GM12878 (cell line): ENCODE data around the gene CDSN. TPM values are rescaled to one million over a fixed set of nuclear protein-coding genes. Genes with fewer than 3 reads are reported as not detected.

Experiments
- CHD1 ChIP-seq: IDR thresholded peaks from 2 replicates; pipeline ENCODE4 v1.6.1; 2012; ENCODE audit warnings: low read depth, low read length, improper control_type of control experiment
- FOXM1 ChIP-seq: IDR thresholded peaks from 2 replicates; pipeline ENCODE4 v1.6.1; 2012; ENCODE audit warnings: low read depth, mild to moderate bottlenecking, inconsistent platforms, low read length, moderate library complexity
- JUNB ChIP-seq: IDR thresholded peaks from 2 replicates; pipeline ENCODE4 v1.6.1; 2016; ENCODE audit warnings: antibody characterized with exemption, mild to moderate bottlenecking
- SMARCA5 ChIP-seq: fragments of 450-650 bp; IDR thresholded peaks from 2 replicates; pipeline ENCODE4 v1.6.1; 2017; ENCODE audit warnings: mild to moderate bottlenecking
- SREBF1 ChIP-seq: IDR thresholded peaks from 2 replicates; pipeline ENCODE4 v1.6.1; 2012; ENCODE audit warnings: mild to moderate bottlenecking, low read length
- polyA plus RNA-seq, 11 experiments: library from polyadenylated mRNA; depleted of rRNA in 4 of 11; unstranded in 6 of 11; stranded (reverse) in 5 of 11; fragments of >200 nt; fragmentation: Nextera tagmentation in 4 of 11; fragmentation: Illumina TruSeq in 1 of 11; extraction: Ambion mirVana in 4 of 11; extraction: Trizol in 1 of 11; gene quantifications; 1 replicate in 1 of 11; 2 replicates in 10 of 11; pipeline versions ENCODE4 v1.2.1 to v1.2.3, GENCODE V29; 2011 to 2016; ENCODE audit warnings: inconsistent platforms in 2 of 11, missing spikeins in 2 of 11, low read depth in 1 of 11
- total RNA-seq, 4 experiments: library from RNA; depleted of rRNA in 3 of 4; stranded (reverse); fragments of >200 nt in 3 of 4; fragmentation: Illumina TruSeq in 1 of 4; extraction: Trizol in 1 of 4; gene quantifications; 2 replicates each; pipeline versions ENCODE4 v1.2.1 to v1.2.3, GENCODE V29; 2013 to 2021
- TF ChIP-seq, protein P1 (sequence below), 3 experiments: IDR thresholded peaks in 2 of 3; conservative IDR thresholded peaks in 1 of 3; 2 replicates each; pipeline ENCODE4 v1.5.1; 2011; ENCODE audit warnings: low read depth in 3 of 3, low read length in 3 of 3, mild to moderate bottlenecking in 3 of 3, control low read depth in 2 of 3, moderate library complexity in 2 of 3, inconsistent platforms in 1 of 3, mixed read lengths in 1 of 3; ENCODE audit not compliant: control insufficient read depth in 2 of 3, insufficient read depth in 1 of 3; ENCODE audit errors: extremely low read depth in 1 of 3
- TF ChIP-seq, protein P2 (sequence below): fragments of 450-650 bp; IDR thresholded peaks from 2 replicates; pipeline ENCODE4 v1.6.1; 2016; ENCODE audit warnings: mild to moderate bottlenecking
- TF ChIP-seq, protein P3 (sequence below): IDR thresholded peaks from 2 replicates; pipeline ENCODE4 v1.6.1; 2012; ENCODE audit warnings: improper control_type of control experiment, low read depth, low read length; ENCODE audit not compliant: insufficient replicate concordance
- TF ChIP-seq, protein P4 (sequence below): fragments of 450-650 bp; IDR thresholded peaks from 2 replicates; pipeline ENCODE4 v1.6.1; 2014; ENCODE audit warnings: mild to moderate bottlenecking

CDSN gene
- total and polyA plus RNA-seq, 10 of the 15 experiments (the other 5 are each of a cell fraction or from before 2014, with no cell fraction given): 0.01 TPM; not detected in 9

DNA sequence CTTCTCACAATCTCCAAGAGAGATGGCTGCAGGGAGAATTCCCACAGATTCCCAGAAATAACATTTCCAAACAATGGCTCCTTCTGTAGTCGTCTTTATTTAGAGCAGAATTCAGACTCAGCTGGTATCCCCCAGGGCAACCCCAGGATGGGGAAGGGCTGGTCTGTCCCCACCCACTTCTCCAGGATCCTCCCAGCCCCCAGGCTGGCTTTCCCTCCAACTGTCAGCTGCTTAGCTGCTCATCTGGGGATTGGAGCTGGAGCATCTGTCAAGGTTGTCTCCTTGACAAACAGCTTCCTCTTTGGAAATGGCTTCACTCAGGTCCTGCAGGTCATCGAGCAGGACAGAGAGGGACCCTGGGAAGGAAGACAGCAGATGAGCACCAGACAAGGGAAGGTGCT lies 22.1 kb upstream of the CDSN start (continued):
- TF ChIP-seq, protein P1, sequence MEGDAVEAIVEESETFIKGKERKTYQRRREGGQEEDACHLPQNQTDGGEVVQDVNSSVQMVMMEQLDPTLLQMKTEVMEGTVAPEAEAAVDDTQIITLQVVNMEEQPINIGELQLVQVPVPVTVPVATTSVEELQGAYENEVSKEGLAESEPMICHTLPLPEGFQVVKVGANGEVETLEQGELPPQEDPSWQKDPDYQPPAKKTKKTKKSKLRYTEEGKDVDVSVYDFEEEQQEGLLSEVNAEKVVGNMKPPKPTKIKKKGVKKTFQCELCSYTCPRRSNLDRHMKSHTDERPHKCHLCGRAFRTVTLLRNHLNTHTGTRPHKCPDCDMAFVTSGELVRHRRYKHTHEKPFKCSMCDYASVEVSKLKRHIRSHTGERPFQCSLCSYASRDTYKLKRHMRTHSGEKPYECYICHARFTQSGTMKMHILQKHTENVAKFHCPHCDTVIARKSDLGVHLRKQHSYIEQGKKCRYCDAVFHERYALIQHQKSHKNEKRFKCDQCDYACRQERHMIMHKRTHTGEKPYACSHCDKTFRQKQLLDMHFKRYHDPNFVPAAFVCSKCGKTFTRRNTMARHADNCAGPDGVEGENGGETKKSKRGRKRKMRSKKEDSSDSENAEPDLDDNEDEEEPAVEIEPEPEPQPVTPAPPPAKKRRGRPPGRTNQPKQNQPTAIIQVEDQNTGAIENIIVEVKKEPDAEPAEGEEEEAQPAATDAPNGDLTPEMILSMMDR (IDR thresholded peaks at IDR 0.05 in 2 of 3, conservative IDR thresholded peaks at IDR 0.05 in 1 of 3; ENCODE audit: control insufficient read depth in 2 of 3, extremely low read depth in 1 of 3, insufficient read depth in 1 of 3, low read depth in 3 of 3, low read length in 3 of 3): no peak
- TF ChIP-seq SMARCA5 (no peak), CHD1 (no peak), FOXM1 (no peak), JUNB (no peak), SREBF1 (no peak)
- TF ChIP-seq, protein P2, sequence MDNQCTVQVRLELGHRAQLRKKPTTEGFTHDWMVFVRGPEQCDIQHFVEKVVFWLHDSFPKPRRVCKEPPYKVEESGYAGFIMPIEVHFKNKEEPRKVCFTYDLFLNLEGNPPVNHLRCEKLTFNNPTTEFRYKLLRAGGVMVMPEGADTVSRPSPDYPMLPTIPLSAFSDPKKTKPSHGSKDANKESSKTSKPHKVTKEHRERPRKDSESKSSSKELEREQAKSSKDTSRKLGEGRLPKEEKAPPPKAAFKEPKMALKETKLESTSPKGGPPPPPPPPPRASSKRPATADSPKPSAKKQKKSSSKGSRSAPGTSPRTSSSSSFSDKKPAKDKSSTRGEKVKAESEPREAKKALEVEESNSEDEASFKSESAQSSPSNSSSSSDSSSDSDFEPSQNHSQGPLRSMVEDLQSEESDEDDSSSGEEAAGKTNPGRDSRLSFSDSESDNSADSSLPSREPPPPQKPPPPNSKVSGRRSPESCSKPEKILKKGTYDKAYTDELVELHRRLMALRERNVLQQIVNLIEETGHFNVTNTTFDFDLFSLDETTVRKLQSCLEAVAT: no peak
- TF ChIP-seq, protein P3, sequence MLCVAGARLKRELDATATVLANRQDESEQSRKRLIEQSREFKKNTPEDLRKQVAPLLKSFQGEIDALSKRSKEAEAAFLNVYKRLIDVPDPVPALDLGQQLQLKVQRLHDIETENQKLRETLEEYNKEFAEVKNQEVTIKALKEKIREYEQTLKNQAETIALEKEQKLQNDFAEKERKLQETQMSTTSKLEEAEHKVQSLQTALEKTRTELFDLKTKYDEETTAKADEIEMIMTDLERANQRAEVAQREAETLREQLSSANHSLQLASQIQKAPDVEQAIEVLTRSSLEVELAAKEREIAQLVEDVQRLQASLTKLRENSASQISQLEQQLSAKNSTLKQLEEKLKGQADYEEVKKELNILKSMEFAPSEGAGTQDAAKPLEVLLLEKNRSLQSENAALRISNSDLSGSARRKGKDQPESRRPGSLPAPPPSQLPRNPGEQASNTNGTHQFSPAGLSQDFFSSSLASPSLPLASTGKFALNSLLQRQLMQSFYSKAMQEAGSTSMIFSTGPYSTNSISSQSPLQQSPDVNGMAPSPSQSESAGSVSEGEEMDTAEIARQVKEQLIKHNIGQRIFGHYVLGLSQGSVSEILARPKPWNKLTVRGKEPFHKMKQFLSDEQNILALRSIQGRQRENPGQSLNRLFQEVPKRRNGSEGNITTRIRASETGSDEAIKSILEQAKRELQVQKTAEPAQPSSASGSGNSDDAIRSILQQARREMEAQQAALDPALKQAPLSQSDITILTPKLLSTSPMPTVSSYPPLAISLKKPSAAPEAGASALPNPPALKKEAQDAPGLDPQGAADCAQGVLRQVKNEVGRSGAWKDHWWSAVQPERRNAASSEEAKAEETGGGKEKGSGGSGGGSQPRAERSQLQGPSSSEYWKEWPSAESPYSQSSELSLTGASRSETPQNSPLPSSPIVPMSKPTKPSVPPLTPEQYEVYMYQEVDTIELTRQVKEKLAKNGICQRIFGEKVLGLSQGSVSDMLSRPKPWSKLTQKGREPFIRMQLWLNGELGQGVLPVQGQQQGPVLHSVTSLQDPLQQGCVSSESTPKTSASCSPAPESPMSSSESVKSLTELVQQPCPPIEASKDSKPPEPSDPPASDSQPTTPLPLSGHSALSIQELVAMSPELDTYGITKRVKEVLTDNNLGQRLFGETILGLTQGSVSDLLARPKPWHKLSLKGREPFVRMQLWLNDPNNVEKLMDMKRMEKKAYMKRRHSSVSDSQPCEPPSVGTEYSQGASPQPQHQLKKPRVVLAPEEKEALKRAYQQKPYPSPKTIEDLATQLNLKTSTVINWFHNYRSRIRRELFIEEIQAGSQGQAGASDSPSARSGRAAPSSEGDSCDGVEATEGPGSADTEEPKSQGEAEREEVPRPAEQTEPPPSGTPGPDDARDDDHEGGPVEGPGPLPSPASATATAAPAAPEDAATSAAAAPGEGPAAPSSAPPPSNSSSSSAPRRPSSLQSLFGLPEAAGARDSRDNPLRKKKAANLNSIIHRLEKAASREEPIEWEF: no peak
- TF ChIP-seq, protein P4, sequence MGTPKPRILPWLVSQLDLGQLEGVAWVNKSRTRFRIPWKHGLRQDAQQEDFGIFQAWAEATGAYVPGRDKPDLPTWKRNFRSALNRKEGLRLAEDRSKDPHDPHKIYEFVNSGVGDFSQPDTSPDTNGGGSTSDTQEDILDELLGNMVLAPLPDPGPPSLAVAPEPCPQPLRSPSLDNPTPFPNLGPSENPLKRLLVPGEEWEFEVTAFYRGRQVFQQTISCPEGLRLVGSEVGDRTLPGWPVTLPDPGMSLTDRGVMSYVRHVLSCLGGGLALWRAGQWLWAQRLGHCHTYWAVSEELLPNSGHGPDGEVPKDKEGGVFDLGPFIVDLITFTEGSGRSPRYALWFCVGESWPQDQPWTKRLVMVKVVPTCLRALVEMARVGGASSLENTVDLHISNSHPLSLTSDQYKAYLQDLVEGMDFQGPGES: no peak
